OCI-LY3 (cell line): ENCODE measurements around the gene NECAB2.

ENCODE experiments used
- EZH2phosphoT487 ChIP-seq: fragments of 200-600 bp; shearing (Covaris generic); IDR thresholded peaks from 2 replicates; pipeline ENCODE4 v1.6.1; 2018; ENCODE audit warnings: antibody characterized with exemption, mixed run types, low read depth
- TF ChIP-seq, protein P1 (sequence below): fragments of 200-600, 300-600 bp; sonication (generic); IDR thresholded peaks from 2 replicates; pipeline ENCODE4 v1.5.1; 2014; ENCODE audit warnings: antibody characterized with exemption, low read length, low read depth

DNA sequence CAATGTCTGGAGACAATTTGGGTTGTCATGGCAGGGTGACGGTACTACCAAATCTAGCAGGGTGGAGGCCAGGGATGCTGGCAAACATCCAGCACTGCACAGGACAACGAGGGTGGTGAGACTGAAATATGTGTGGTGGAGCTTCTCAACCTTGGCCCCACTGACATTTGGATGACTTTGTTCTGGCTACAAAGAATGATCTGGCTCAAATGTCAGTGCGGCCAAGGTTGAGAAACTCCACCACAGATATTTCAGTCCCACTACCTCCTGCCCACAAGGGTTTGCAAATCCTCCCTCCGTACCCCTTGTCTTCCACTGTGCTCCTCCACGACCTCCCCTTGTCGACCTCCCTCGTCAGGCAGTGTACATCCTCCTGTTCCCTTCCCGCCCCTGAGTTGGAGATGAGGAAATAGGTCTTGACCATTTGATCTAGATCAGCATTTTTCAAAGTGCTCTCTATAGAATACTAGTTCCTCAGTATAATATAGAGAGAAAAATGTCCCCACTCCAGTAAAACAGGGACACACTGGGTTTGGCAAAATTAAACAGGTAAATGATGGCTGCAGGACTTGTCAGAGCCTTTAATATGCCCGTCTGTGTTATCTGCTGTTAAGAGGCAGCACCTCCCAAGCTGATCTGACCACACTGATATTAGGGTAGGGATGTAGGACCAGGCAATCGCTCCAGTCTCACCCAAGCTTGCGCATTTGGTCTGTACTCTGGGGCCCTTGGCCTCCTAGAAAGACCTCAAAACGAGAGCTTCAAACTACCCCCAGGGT, 8.2 kb upstream of the NECAB2 start:
- TF ChIP-seq, protein P1, sequence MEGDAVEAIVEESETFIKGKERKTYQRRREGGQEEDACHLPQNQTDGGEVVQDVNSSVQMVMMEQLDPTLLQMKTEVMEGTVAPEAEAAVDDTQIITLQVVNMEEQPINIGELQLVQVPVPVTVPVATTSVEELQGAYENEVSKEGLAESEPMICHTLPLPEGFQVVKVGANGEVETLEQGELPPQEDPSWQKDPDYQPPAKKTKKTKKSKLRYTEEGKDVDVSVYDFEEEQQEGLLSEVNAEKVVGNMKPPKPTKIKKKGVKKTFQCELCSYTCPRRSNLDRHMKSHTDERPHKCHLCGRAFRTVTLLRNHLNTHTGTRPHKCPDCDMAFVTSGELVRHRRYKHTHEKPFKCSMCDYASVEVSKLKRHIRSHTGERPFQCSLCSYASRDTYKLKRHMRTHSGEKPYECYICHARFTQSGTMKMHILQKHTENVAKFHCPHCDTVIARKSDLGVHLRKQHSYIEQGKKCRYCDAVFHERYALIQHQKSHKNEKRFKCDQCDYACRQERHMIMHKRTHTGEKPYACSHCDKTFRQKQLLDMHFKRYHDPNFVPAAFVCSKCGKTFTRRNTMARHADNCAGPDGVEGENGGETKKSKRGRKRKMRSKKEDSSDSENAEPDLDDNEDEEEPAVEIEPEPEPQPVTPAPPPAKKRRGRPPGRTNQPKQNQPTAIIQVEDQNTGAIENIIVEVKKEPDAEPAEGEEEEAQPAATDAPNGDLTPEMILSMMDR: no peak
- no peak for TF ChIP-seq EZH2phosphoT487
